CD4-positive, alpha-beta T cell treated with Interleukin-17A for 4 hours (primary cell): ENCODE data around the gene XPC.

Source experiments
- DNase-seq: peaks from one replicate; pipeline ENCODE4 v3.0.0-alpha.2; 2020; ENCODE audit warnings: mixed read lengths

XPC gene

DNA sequence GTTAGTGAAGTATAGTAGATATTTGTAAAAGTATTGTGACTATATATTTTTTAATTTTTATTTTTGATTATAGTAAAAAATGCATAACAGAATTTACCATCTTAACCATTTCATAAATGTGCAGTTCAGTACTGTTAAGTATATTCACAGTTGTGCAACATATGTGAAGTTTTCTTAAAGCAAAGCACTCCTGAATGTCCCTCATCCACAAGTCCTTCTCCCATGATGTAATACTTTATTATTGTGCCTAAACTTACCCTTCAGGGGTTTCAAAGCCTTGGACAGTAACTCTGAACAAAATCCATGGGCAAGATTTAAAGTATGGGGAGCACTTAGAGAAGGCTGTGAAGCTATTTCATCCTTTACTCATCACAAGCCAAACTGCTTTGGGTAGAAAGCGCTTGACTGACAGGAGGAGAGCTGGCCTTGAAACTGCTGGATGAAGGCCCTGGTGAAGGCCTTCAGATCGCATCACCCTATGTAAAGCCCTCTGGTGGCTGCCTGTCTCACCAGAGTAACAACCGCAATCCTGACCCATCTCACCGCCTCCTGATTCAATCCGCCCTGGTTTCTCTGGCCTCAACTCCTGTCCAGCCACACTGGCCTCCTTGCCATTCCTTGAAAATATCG is 28.3 kb upstream of the XPC start:
- DNase-seq, result no peak

GRCh38 chr3:14204515-14205284 is 26.3 kb upstream of the XPC start:
- DNase-seq, result no peak

- DNase-seq, result peak; percentile 55
These were observed 25.2 kb upstream of the XPC start for GRCh38 chr3:14203521-14204079.

- no peak for DNase-seq
These were observed 24.6 kb upstream of the XPC start for GRCh38 chr3:14202874-14203520.

DNA sequence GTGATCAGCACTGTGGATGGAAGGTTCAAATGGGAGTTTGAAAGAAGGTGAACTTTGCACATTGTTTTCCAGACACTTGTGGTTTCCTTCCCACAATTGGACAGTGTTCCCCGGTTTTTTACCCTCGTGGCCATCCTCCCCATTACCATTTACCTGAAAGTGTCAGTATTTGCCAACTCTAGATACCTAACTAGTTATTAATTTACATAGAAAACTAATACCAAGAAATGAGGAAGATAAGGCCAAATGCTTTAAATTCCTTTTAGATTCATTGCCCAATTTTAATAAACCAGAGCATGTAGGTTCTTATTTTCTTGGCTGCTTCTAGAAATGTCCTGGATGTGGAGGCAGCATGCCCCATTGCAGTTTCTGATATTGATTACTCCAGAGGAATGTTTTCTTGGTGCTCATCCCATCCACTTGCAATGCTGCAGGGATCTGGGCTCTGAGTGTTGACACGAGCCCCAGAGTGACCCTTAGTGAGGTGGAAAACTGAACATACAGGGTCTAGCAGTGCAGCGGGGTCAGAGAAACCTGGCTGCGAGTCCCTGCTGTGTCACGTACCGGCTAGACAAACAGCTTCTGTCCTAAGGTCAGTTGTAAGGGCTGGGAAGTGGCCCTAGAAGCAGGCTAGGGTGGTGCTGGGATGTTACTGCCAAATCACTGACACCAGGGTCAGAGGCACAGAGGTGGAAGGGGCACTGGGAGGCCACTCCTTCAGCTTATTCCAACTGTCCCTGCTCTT is 23.7 kb upstream of the XPC start:
- no peak for DNase-seq

DNA sequence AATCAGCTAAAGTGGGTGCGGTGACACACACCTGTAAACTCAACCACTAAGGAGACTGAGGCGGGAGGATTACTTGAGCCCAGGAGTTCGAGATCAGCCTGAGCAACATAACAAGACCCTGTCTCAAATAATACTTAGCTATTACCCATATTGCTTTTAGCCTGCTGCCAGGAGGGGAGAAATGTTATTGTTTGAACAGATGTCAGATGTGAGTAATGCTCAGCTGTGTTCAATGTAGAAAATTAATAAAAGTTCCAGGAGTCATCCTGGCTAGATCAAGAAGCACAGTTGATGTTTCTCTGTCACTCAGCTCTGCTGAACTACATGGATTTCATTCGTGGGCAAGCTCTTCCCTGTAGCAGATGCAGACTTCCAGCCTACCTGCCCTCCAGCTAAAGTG is 22.4 kb upstream of the XPC start:
- no peak for DNase-seq

GRCh38 chr3:14200276-14200675 is 21.9 kb upstream of the XPC start:
- DNase-seq, result no peak

- no peak for DNase-seq
These were observed 21.2 kb upstream of the XPC start for GRCh38 chr3:14199641-14200040.

DNA sequence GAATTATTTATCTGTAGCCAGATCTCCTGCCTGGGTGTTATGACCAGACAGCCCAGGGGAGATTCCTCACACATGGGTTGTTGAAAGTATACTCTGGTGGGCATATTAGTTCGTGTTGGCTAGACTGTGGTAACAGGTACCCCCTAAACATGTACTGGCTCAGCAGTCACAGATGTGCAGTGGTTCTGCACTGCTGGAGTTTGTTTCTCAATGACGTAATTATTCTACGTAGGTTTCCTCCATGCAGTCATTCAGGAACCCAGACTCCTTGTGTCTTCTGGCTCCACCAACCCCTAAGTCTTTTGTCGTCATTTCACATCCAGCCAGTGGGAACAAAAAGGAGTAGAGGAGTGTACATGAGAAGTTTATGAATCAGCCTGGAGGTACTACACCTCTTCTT is 16.5 kb upstream of the XPC start:
- DNase-seq, result no peak

GRCh38 chr3:14188041-14188754 is 9.8 kb upstream of the XPC start:
- no peak for DNase-seq

- DNase-seq, result no peak
These were observed 8.6 kb upstream of the XPC start for GRCh38 chr3:14186854-14187458.

DNA sequence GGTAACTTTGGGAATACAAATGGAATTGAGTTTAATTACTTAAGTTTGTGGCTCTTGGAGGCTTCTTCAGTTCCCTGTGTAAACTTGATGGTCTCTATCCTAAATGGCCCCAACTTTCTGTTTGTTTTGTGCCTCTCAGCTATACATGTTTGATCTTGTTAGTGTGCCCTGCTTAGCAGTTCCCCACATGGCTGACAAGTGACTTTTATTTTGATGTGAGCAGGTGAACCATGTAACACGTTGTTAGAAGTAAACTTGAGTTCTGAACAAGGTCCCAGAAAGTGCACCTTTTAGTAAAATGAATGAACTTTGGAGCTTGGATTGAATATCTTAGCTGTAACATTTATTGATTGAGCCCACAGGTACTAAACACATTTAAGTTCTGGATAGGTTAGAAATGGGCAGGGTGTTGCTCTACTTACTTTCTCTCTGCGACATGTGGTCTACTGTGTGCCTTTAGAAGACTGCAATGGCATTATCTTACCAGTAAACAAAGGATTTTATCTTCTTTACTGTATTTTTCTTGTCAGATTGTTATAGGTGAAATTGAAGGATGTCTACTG is 4.7 kb upstream of the XPC start:
- no peak for DNase-seq

DNA sequence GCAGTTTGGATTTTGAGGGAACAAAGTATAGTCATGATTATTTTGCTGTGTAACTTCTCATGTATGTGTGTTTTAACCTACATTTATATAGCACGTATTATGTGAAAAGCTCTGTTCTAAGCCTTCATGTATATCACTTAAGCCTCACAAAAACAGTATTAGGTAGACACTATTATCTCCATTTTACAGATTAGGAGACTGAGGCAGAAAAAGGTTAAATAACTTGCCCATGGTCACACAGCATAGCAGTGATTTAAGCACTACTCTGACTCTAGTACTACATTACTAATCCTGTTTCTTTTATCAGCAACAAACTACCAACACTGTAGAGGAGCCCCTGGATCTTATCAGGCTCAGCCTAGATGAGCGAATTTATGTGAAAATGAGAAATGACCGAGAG is 2.9 kb upstream of the XPC start:
- DNase-seq, result no peak

DNA sequence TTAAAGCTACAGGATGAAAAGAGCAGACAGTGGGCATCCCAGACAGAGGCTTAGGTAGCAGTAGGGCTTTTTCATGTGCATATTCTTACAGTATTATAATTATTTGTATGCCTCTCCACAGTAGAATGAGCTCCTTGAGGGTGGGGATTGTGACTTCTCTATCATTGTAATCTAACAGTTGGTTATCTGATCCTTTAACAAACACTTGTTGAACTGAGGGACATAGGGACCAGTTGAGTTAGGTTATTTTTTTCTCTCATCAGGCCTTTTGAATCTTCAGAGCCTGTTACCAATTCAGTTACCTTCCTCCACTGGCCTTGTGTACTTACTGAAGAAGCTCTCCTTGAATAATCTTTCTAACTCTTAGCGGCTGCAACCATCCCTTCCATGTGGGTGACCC is 1.4 kb upstream of the XPC start:
- no peak for DNase-seq

- no peak for DNase-seq
These were observed 689 bp upstream of the XPC start for GRCh38 chr3:14179114-14179465.

GRCh38 chr3:14177580-14178246 is 688 bp downstream of the XPC start:
- no peak for DNase-seq

- peak; percentile 69 for DNase-seq
These were observed 2.9 kb downstream of the XPC start for GRCh38 chr3:14175383-14176037.

DNA sequence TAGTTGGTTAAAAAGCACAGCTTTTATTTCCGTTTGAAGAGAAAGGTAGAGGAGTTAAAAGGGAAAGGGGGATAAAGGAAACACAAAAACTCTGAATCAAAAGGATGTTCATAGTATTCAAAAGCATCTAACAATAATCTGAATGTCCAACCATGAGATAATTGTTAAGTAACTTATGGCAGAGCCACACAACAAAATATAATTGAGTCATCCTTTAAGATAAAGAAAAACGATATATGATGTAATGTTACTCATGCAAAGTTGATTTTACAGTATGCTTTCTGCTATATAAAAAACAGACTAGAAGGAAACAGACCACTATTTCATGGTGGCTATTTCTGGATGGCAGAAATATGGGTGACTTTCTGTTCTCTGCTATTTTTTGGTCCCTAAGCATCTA is 3.9 kb downstream of the XPC start:
- no peak for DNase-seq

- no peak for DNase-seq
These were observed 5.9 kb downstream of the XPC start for GRCh38 chr3:14172496-14172895.

DNA sequence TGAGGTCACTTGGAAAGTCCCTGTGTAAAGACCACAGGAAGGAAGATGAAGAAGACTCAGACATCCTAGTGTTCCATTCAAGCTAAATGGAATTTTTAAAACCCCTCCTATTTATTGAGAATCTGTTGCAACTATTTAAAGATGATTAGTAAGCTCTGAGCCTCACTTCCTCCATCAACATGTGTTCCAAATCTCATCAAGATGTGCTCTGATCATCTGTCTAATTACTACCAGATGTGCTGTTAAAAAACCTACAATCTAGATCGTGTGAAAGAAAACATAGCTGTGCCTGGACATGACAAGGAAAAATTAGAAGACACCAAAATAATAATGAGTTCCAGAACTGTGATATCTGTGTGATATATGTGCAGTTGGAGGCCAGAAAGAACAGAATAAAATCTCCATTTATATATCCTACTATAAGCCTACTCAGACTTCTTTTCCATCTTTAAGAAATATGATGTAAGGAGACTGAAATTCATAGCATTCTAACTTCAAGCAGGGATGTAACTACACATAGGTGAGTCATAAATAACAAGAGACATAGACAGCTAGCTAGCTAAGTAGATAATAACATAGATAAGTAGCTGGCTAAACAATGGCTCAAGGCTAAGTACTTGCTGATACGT is 7.8 kb downstream of the XPC start:
- no peak for DNase-seq
